HG02938 (cell line): Measurements from ENCODE around the gene CCT8.
"Not testable (repeated sequence)": the region's sequence is repeated elsewhere in the genome, so short reads cannot be mapped to it uniquely, and the experiment has no call there.

Experiments used
- ATAC-seq: cut with Tn5 transposase; IDR thresholded peaks from one replicate; pipeline ENCODE4 v1.9.1; 2021; ENCODE audit warnings: mild to moderate bottlenecking, moderate library complexity; ENCODE audit not compliant: unreplicated experiment

The CCT8 gene

DNA sequence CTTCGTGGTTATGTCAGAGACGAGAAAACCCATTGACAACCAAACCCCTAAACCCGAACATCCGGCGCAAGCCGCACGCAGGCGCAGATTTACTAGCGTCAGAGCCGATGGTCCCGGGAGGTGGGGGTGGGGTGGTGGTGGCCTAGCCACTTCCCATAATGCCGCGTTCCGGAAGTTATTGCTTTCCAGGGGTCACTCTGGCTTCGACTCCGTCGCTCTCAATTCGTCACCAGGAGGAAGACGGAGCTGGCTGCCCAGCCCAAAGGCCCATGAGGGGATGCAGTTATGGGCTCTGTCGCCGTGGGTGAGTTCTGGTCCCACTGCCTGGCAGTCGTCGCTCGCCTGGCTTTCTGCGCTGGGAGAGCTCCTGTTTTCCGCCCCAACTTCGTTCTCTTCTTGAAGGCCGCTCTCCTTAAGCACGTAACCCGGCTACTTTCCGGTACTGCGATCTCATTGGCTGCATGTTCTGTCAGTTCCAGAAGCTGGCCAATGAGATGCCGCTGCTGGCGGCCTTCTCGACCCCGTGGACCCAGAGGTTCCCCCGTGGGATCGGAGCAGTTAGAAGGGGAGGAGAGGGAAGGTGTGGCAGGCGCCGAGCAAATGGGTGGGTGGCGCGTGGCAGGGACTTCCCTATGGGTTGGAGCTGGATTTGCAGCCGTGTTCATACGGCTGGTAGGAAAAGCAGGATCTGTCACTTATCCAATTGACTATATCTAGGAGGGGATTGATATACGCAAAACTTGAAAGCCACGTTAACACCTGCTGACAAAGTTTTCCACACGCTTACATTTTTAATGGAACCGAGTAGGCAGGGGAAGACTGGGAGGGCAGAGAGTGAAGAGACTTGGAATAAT lies 48.7 kb downstream of the CCT8 start, which contains the start of gene USP16:
Gene USP16 (plus strand): TSS at position 195 of the 854 bp plus-strand sequence. CDS start 3,246 bp downstream, outside the sequence.
- peak; percentile 94 for ATAC-seq

- ATAC-seq: no peak
Measured at GRCh38 chr21:29022166-29022565, 51.3 kb downstream of the CCT8 start.

GRCh38 chr21:29018540-29018939 lies 54.9 kb downstream of the CCT8 start:
- ATAC-seq: peak; percentile 12

- no peak for ATAC-seq
Measured at GRCh38 chr21:29017639-29018237, 55.7 kb downstream of the CCT8 start.

DNA sequence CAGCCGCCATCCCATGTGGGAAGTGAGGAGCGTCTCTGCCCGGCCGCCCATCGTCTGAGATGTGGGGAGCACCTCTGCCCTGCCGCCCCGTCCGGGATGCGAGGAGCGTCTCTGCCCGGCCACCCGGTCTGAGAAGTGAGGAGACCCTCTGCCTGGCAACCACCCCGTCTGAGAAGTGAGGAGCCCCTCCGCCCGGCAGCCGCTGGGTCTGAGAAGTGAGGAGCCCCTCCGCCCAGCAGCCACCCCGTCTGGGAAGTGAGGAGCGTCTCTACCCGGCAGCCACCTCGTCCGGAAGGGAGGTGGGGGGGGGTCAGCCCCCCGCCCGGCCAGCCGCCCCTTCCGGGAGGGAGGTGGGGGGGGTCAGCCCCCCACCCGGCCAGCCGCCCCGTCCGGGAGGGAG lies 62.2 kb downstream of the CCT8 start:
- ATAC-seq: not testable (repeated sequence)

DNA sequence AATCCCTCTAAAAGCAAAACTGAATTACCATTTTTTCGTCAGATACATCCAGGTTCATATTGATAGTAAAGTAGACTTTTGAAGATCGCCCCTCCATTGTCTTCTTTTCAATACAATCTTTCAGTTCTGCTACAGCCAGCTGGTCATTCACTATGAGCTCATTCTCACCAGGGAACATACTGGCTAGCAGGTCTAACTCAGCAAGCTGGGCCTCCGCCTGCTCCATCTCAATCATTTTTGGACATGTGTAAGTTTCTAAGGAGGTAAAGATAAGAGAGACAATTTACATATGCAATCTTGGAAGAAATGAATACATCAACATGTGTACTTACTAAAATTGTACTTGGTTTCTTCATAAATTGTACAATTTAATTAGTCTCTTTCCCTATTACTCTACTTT lies 65.1 kb downstream of the CCT8 start:
- no peak for ATAC-seq

DNA sequence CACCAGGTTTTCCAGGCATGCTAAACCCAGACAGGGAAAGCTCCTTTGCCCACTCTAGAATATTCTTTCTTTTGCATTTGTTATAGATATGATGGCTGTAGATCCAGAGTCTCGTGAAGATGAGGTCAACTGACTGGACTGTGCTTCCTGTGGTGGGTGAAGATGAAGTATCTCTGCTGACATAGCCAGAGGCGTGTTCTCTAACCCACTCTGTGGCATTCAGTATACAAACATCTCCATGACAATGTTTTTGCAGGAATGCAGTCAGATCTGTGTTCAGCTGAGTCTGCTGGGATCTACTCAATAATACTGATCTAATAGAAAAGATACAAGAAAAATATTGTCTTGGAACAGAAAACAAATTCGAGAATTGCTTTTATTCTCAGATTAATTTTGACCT lies 65.6 kb downstream of the CCT8 start:
- no peak for ATAC-seq

- ATAC-seq: no peak
Measured at GRCh38 chr21:29007135-29007534, 66.3 kb downstream of the CCT8 start.
